ENCODE measurements around the gene ARHGAP22. TPM values are rescaled to one million over a fixed set of nuclear protein-coding genes. Genes with fewer than 3 reads are reported as not detected.

ARHGAP22 gene
- total and polyA plus RNA-seq, 2 experiments from 2014 or later, result 3.2 to 7.8 TPM

DNA sequence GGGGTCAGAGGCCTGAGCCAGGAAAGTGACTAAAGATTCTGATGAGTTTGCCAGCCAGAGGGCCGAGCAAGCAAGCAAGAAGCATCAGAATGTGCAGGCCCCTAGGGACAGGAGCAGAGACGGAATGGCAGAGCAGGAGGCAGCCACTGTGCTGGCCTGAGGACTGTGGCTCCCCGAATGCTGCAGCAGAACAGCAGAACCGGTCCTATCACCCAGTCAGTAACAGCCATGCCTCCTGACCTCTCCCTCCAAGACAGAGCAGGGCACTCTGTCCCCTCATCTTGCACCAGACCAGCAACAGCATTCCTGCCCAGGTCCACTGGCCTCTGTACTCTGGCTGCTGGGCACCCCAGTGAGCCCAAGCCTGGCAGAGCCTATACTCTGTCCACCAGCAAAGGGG is 85.9 kb downstream of the ARHGAP22 start:
- H3K27ac ChIP-seq, result no peak overlapping the region
- H3K36me3 ChIP-seq, result no peaks in the 10 kb centered on the region
- no peaks in the 10 kb centered on the region for H3K4me1 ChIP-seq (ENCODE audit: low read depth)
- TF ChIP-seq, protein P1, sequence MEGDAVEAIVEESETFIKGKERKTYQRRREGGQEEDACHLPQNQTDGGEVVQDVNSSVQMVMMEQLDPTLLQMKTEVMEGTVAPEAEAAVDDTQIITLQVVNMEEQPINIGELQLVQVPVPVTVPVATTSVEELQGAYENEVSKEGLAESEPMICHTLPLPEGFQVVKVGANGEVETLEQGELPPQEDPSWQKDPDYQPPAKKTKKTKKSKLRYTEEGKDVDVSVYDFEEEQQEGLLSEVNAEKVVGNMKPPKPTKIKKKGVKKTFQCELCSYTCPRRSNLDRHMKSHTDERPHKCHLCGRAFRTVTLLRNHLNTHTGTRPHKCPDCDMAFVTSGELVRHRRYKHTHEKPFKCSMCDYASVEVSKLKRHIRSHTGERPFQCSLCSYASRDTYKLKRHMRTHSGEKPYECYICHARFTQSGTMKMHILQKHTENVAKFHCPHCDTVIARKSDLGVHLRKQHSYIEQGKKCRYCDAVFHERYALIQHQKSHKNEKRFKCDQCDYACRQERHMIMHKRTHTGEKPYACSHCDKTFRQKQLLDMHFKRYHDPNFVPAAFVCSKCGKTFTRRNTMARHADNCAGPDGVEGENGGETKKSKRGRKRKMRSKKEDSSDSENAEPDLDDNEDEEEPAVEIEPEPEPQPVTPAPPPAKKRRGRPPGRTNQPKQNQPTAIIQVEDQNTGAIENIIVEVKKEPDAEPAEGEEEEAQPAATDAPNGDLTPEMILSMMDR (IDR thresholded peaks at IDR 0.05; ENCODE audit: low read depth, low read length), result no peak
- no peak overlapping the region for H3K4me3 ChIP-seq
- H3K9me3 ChIP-seq (ENCODE audit: low read depth), result no peaks in the 10 kb centered on the region
- H3K27me3 ChIP-seq, result peaks cover 4% of the 10 kb centered on the region
- no peak for DNase-seq (ENCODE audit: low read depth in 1 of 2, low spot score in 1 of 2)

GRCh38 chr10:48517911-48518811 is 86.7 kb downstream of the ARHGAP22 start:
- H3K27me3 ChIP-seq, result peaks cover 4% of the 10 kb centered on the region
- no peak for DNase-seq (ENCODE audit: low read depth in 1 of 2, low spot score in 1 of 2)
- TF ChIP-seq, protein P1 (IDR thresholded peaks at IDR 0.05; ENCODE audit: low read depth, low read length), result no peak
- no peaks in the 10 kb centered on the region for H3K36me3 ChIP-seq
- no peak overlapping the region for H3K27ac ChIP-seq
- no peak overlapping the region for H3K4me3 ChIP-seq
- no peaks in the 10 kb centered on the region for H3K4me1 ChIP-seq (ENCODE audit: low read depth)
- H3K9me3 ChIP-seq (ENCODE audit: low read depth), result no peaks in the 10 kb centered on the region

DNA sequence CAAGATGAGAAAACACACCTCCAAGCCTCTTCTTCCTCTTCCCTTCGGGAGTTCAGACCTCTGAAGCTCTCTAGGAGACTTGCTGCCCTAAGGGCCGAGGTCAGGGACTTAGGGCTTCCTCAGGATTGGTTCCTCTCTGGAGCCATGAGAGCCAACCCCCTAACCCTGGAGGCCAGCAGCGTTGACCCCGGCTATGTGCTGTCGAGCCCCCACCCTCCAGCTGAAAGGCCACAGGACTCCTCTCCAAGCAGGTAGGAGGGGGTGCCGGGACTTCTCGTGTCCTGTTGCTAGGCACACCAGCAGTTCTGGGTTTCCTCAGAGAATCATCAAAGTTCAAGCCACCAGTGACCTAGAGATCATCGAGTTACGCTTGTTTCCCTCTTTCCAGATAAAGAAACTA is 87.4 kb downstream of the ARHGAP22 start:
- H3K27me3 ChIP-seq, result peaks cover 4% of the 10 kb centered on the region
- no peak for DNase-seq (ENCODE audit: low read depth in 1 of 2, low spot score in 1 of 2)
- H3K27ac ChIP-seq, result no peak overlapping the region
- no peaks in the 10 kb centered on the region for H3K4me1 ChIP-seq (ENCODE audit: low read depth)
- no peaks in the 10 kb centered on the region for H3K36me3 ChIP-seq
- TF ChIP-seq, protein P1 (IDR thresholded peaks at IDR 0.05; ENCODE audit: low read depth, low read length), result no peak
- H3K4me3 ChIP-seq, result no peak overlapping the region
- H3K9me3 ChIP-seq (ENCODE audit: low read depth), result no peaks in the 10 kb centered on the region

DNA sequence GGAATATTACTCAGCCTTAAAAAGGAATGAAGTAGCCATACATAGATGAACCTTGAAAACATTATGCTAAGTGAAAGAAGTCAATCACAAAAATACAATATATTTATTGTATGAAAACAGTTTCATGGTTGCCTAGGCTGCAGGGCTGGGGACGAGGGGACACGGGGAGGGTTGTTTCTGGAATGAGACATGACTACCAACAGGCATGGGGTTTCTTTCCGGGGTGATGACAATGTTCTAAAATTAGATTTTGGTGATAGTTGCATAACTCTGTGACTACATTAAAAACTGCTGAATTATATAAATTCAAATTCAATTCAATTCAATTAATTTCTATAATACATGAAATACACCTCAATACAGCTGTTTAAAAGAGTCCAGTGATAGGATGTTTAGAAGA is 88.0 kb downstream of the ARHGAP22 start:
- no peaks in the 10 kb centered on the region for H3K4me1 ChIP-seq (ENCODE audit: low read depth)
- no peaks in the 10 kb centered on the region for H3K9me3 ChIP-seq (ENCODE audit: low read depth)
- peaks cover 2% of the 10 kb centered on the region for H3K27me3 ChIP-seq
- no peak overlapping the region for H3K4me3 ChIP-seq
- TF ChIP-seq, protein P1 (IDR thresholded peaks at IDR 0.05; ENCODE audit: low read depth, low read length), result no peak
- no peak overlapping the region for H3K27ac ChIP-seq
- no peak for DNase-seq (ENCODE audit: low read depth in 1 of 2, low spot score in 1 of 2)
- no peaks in the 10 kb centered on the region for H3K36me3 ChIP-seq

GRCh38 chr10:48514916-48515315 is 90.0 kb downstream of the ARHGAP22 start:
- TF ChIP-seq, protein P1 (IDR thresholded peaks at IDR 0.05; ENCODE audit: low read depth, low read length), result no peak
- H3K4me3 ChIP-seq, result no peak overlapping the region
- H3K4me1 ChIP-seq (ENCODE audit: low read depth), result no peaks in the 10 kb centered on the region
- H3K9me3 ChIP-seq (ENCODE audit: low read depth), result no peaks in the 10 kb centered on the region
- no peak overlapping the region for H3K27ac ChIP-seq
- no peaks in the 10 kb centered on the region for H3K36me3 ChIP-seq
- DNase-seq (ENCODE audit: low read depth in 1 of 2, low spot score in 1 of 2), result no peak
- no peaks in the 10 kb centered on the region for H3K27me3 ChIP-seq
